Thyroid gland (tissue), 4 donors: ENCODE results near the gene PLCB1.

Experiments
- CTCF ChIP-seq, 6 experiments: fragments of 200-600 bp in 3 of 6; fragments of 450-650 bp in 3 of 6; sonication (generic) in 3 of 6; IDR thresholded peaks; one replicate each; pipeline ENCODE4 v1.5.1; 2016 to 2019; ENCODE audit warnings: antibody characterized with exemption in 6 of 6, mild to moderate bottlenecking in 2 of 6, inconsistent platforms in 1 of 6, moderate library complexity in 1 of 6
- POLR2A ChIP-seq, 2 donors: fragments of 450-650 bp; IDR thresholded peaks; one replicate each; pipeline ENCODE4 v1.6.1; 2017; ENCODE audit warnings: antibody characterized with exemption in 2 of 2, mild to moderate bottlenecking in 2 of 2, moderate library complexity in 1 of 2

- TF ChIP-seq CTCF (IDR thresholded peaks at IDR 0.05) (no peak), POLR2A (IDR thresholded peaks at IDR 0.05) (no peak)
These were observed 187.0 kb downstream of the PLCB1 start for GRCh38 chr20:8318965-8319625.
